HUDEP-2 (cell line): ENCODE data around the gene YPEL3.

Source experiments
- DNase-seq, 76 experiments: peaks; one replicate each; lab custom pipeline; 2025; ENCODE audit not compliant: unreplicated experiment in 76 of 76; lab: John Stamatoyannopoulos, UW

Gene YPEL3

GRCh38 chr16:30054451-30054850 is 41.6 kb downstream of the YPEL3 start:
- no peak for DNase-seq

- DNase-seq = no peak
Observed at GRCh38 chr16:30053376-30054015, 42.5 kb downstream of the YPEL3 start.

GRCh38 chr16:30052671-30053372 is 43.2 kb downstream of the YPEL3 start:
- DNase-seq = peak in 74 of 76 experiments; percentile 50 to 95 (median 88)

GRCh38 chr16:30051518-30051917 is 44.5 kb downstream of the YPEL3 start:
- no peak for DNase-seq

- no peak for DNase-seq
Observed at GRCh38 chr16:30049871-30050270, 46.1 kb downstream of the YPEL3 start.

GRCh38 chr16:30046588-30046987 is 49.4 kb downstream of the YPEL3 start:
- DNase-seq = no peak

- DNase-seq = no peak
Observed at GRCh38 chr16:30046178-30046577, 49.8 kb downstream of the YPEL3 start.
